ENCODE data around the gene AASDH.

The AASDH gene

GRCh38 chr4:56316011-56316650, 71.2 kb downstream of the AASDH start:
- in situ Hi-C loops (cut with MboI; ENCODE audit: low sequenced_read_pairs), result no loop called here

GRCh38 chr4:56315543-56315942, 71.7 kb downstream of the AASDH start:
- in situ Hi-C loops (cut with MboI; ENCODE audit: low sequenced_read_pairs), result no loop called here

- in situ Hi-C loops (cut with MboI; ENCODE audit: low sequenced_read_pairs), result no loop called here
Measured at GRCh38 chr4:56315041-56315440, 72.2 kb downstream of the AASDH start.

- in situ Hi-C loops (cut with MboI; ENCODE audit: low sequenced_read_pairs), result no loop called here
Measured at GRCh38 chr4:56314207-56314915, 72.9 kb downstream of the AASDH start.

GRCh38 chr4:56313132-56313531, 74.2 kb downstream of the AASDH start:
- in situ Hi-C loops (cut with MboI; ENCODE audit: low sequenced_read_pairs), result no loop called here

- in situ Hi-C loops (cut with MboI; ENCODE audit: low sequenced_read_pairs), result no loop called here
Measured at GRCh38 chr4:56311299-56311975, 75.9 kb downstream of the AASDH start.

- in situ Hi-C loops (cut with MboI; ENCODE audit: low sequenced_read_pairs), result no loop called here
Measured at GRCh38 chr4:56310401-56311125, 76.7 kb downstream of the AASDH start.

GRCh38 chr4:56308384-56308783, 78.9 kb downstream of the AASDH start:
- in situ Hi-C loops (cut with MboI; ENCODE audit: low sequenced_read_pairs), result no loop called here

- in situ Hi-C loops (cut with MboI; ENCODE audit: low sequenced_read_pairs), result no loop called here
Measured at GRCh38 chr4:56307423-56307822, 79.9 kb downstream of the AASDH start.

GRCh38 chr4:56305390-56305789, 81.9 kb downstream of the AASDH start:
- in situ Hi-C loops (cut with MboI; ENCODE audit: low sequenced_read_pairs), result no loop called here

- in situ Hi-C loops (cut with MboI; ENCODE audit: low sequenced_read_pairs), result no loop called here
Measured at GRCh38 chr4:56303921-56304320, 83.4 kb downstream of the AASDH start.

GRCh38 chr4:56302760-56303159, 84.5 kb downstream of the AASDH start:
- in situ Hi-C loops (cut with MboI; ENCODE audit: low sequenced_read_pairs), result no loop called here

- in situ Hi-C loops (cut with MboI; ENCODE audit: low sequenced_read_pairs), result no loop called here
Measured at GRCh38 chr4:56301997-56302496, 85.2 kb downstream of the AASDH start.

- in situ Hi-C loops (cut with MboI; ENCODE audit: low sequenced_read_pairs), result no loop called here
Measured at GRCh38 chr4:56301181-56301996, 85.9 kb downstream of the AASDH start.

- in situ Hi-C loops (cut with MboI; ENCODE audit: low sequenced_read_pairs), result loop anchor here (25.0 kb wide), 1 partner anchor 361 kb away; the partner anchor contains the start of gene CEP135
Measured at GRCh38 chr4:56298236-56298635, 89.1 kb downstream of the AASDH start.

GRCh38 chr4:56297776-56298175, 89.5 kb downstream of the AASDH start:
- in situ Hi-C loops (cut with MboI; ENCODE audit: low sequenced_read_pairs), result loop anchor here (25.0 kb wide), 1 partner anchor 360 kb away; the partner anchor contains the start of gene CEP135

GRCh38 chr4:56296526-56296925, 90.8 kb downstream of the AASDH start:
- in situ Hi-C loops (cut with MboI; ENCODE audit: low sequenced_read_pairs), result loop anchor here (25.0 kb wide), 1 partner anchor 359 kb away; the partner anchor contains the start of gene CEP135

- in situ Hi-C loops (cut with MboI; ENCODE audit: low sequenced_read_pairs), result loop anchor here (25.0 kb wide), 1 partner anchor 356 kb away; the partner anchor contains the start of gene CEP135
Measured at GRCh38 chr4:56293121-56293520, 94.2 kb downstream of the AASDH start.

GRCh38 chr4:56289934-56290333, 97.4 kb downstream of the AASDH start:
- in situ Hi-C loops (cut with MboI; ENCODE audit: low sequenced_read_pairs), result loop anchor here (25.0 kb wide), 1 partner anchor 353 kb away; the partner anchor contains the start of gene CEP135

GRCh38 chr4:56288663-56289062, 98.6 kb downstream of the AASDH start:
- in situ Hi-C loops (cut with MboI; ENCODE audit: low sequenced_read_pairs), result loop anchor here (25.0 kb wide), 1 partner anchor 351 kb away; the partner anchor contains the start of gene CEP135

Measured in HL-60/S4 (cell line).